Esophagus muscularis mucosa (tissue), 4 donors: ENCODE measurements around the gene PDGFC.

Experiments used
- CTCF ChIP-seq, 3 experiments: fragments of 200-600 bp in 2 of 3; fragments of 450-650 bp in 1 of 3; sonication (generic) in 2 of 3; IDR thresholded peaks; one replicate each; pipeline ENCODE4 v1.5.1; 2017 to 2019; ENCODE audit warnings: antibody characterized with exemption in 3 of 3, mild to moderate bottlenecking in 2 of 3, moderate library complexity in 1 of 3
- EP300 ChIP-seq: sonication (generic); formaldehyde crosslinking; IDR thresholded peaks from one replicate; pipeline ENCODE4 v1.6.1; 2017; ENCODE audit warnings: antibody characterized with exemption
- POLR2AphosphoS5 ChIP-seq, 2 donors: sonication (generic); formaldehyde crosslinking; IDR thresholded peaks; one replicate each; pipeline ENCODE4 v1.6.1; 2017; ENCODE audit warnings: antibody characterized with exemption in 2 of 2

GRCh38 chr4:156784970-156785369, 186.6 kb downstream of the PDGFC start:
- no peak for TF ChIP-seq EP300
- no peak for TF ChIP-seq POLR2AphosphoS5 (IDR thresholded peaks at IDR 0.05)
- TF ChIP-seq CTCF (IDR thresholded peaks at IDR 0.05) = no peak
